ENCODE data around the gene VMAC.

DNA sequence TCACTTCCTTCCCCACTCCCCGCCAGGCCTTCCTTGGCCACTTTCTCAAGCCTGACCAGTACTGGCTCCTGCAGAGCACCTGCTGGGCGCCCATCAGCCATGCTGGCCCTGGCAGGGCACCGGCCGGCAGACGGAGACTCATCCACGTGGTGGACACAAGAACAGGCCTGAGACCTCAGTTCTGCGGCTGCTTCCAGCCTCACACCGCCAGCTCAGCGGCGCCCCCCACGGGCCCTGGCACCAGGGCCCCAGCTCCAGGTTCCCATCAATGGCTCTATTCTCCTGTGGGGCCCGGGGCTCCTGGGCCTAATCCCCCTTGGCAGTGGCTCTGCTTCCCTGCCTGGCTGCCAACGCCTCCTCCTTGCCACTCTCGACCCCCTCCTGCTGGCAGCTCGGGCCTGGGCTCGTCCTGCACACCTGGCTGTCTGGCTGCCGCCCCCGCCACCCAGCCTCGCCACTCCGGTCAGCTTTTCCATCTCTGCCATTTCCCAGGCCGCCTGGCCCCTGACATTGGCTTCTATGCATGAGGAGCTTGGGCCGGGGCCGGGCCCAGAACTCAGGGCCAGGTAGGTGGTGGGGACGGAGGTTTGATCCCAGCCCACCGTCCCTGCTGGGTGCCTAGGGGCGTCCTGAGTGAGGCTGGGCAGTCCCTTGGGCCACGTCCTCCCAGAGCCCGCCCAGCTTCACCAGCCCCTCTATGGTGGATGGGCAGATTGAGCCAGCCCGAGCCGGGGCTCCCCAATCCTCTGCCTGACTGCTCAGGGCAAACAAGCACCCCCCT, 7.3 kb upstream of the VMAC start:
- TF ChIP-seq, protein P1, sequence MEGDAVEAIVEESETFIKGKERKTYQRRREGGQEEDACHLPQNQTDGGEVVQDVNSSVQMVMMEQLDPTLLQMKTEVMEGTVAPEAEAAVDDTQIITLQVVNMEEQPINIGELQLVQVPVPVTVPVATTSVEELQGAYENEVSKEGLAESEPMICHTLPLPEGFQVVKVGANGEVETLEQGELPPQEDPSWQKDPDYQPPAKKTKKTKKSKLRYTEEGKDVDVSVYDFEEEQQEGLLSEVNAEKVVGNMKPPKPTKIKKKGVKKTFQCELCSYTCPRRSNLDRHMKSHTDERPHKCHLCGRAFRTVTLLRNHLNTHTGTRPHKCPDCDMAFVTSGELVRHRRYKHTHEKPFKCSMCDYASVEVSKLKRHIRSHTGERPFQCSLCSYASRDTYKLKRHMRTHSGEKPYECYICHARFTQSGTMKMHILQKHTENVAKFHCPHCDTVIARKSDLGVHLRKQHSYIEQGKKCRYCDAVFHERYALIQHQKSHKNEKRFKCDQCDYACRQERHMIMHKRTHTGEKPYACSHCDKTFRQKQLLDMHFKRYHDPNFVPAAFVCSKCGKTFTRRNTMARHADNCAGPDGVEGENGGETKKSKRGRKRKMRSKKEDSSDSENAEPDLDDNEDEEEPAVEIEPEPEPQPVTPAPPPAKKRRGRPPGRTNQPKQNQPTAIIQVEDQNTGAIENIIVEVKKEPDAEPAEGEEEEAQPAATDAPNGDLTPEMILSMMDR (IDR thresholded peaks at IDR 0.05), result no peak
- no peak for TF ChIP-seq POLR2A (IDR thresholded peaks at IDR 0.05)

All from lower leg skin (tissue), 3 donors.